ENCODE data around the gene SMYD3. TPM values are rescaled to one million over a fixed set of nuclear protein-coding genes. Genes with fewer than 3 reads are reported as not detected.

The SMYD3 gene
- total RNA-seq, 1 donor from 2014 or later: 27.2 TPM

DNA sequence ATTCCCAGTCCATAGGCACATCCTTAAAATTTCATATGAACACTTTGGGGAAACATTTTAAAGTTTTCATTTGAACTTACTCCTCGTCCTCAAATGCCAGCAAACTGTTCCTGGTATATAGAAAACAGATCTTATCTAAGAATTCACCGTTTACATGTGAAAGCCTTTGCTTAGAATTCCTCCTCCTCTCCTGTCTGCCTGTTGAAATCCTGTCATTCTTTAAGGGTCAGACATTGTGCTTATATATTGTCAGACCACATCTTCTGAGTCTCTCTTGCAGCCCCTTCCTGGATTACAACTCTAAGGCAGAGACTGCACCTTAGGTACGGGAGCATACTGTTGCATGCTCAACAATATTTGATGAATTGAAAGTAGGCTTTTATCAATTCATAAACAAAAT, 239.7 kb downstream of the SMYD3 start:
- TF ChIP-seq, protein P1, sequence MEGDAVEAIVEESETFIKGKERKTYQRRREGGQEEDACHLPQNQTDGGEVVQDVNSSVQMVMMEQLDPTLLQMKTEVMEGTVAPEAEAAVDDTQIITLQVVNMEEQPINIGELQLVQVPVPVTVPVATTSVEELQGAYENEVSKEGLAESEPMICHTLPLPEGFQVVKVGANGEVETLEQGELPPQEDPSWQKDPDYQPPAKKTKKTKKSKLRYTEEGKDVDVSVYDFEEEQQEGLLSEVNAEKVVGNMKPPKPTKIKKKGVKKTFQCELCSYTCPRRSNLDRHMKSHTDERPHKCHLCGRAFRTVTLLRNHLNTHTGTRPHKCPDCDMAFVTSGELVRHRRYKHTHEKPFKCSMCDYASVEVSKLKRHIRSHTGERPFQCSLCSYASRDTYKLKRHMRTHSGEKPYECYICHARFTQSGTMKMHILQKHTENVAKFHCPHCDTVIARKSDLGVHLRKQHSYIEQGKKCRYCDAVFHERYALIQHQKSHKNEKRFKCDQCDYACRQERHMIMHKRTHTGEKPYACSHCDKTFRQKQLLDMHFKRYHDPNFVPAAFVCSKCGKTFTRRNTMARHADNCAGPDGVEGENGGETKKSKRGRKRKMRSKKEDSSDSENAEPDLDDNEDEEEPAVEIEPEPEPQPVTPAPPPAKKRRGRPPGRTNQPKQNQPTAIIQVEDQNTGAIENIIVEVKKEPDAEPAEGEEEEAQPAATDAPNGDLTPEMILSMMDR (IDR thresholded peaks at IDR 0.05): no peak
- DNase-seq (no peak), ATAC-seq (no peak)
- Histone ChIP-seq H3K9me3 (no peaks in the 10 kb centered on the region), H3K27me3 (no peaks in the 10 kb centered on the region), H3K4me3 (no peak overlapping the region), H3K4me1 (no peaks in the 10 kb centered on the region), H3K36me3 (no peaks in the 10 kb centered on the region), H3K27ac (no peak overlapping the region)
- intact Hi-C loops (cut with DNase I): no loop called here

DNA sequence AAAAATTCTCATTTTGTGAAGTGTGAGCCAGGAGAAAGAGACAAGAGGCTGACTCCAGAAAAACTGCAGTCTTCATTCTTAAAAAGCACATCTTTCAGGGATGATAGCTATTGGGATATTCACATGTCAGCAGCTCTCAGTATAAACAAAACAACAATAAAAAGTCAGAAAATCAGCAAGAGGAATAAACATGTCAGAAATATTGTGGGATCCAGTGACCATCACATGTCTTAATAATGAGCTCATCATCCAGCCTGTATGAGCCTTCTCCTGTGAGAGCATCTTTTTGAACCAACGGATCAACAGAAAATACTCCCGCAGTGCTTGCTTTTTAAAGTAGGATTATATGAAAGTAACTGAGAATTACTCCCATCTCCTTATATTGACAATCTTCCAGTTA, 241.6 kb downstream of the SMYD3 start:
- TF ChIP-seq, protein P1 (IDR thresholded peaks at IDR 0.05): no peak
- no peaks in the 10 kb centered on the region for H3K27me3 ChIP-seq
- no peaks in the 10 kb centered on the region for H3K36me3 ChIP-seq
- no peaks in the 10 kb centered on the region for H3K9me3 ChIP-seq
- ATAC-seq: no peak
- H3K4me3 ChIP-seq: no peak overlapping the region
- DNase-seq: no peak
- H3K4me1 ChIP-seq: no peaks in the 10 kb centered on the region
- intact Hi-C loops (cut with DNase I): no loop called here
- no peak overlapping the region for H3K27ac ChIP-seq

DNA sequence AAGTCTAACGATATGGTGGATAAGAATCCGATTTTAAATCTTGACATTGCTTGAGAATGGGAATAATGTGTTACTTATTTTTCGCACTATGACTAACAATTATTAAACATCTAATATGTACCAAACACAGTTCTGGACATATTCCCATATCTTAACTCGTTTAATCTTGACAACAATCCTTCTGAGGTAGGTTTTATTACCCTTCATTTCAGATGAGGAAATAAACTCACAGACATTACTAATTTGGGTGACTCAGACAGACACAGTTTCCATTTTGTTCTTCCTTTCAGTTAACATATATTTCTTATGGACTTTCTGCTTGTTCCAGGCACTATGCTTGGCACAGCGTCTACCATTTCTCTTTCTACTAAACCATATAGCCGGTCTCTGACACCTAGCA, 244.8 kb downstream of the SMYD3 start:
- Histone ChIP-seq H3K4me3 (no peak overlapping the region), H3K9me3 (no peaks in the 10 kb centered on the region), H3K27ac (no peak overlapping the region), H3K27me3 (no peaks in the 10 kb centered on the region), H3K36me3 (no peaks in the 10 kb centered on the region), H3K4me1 (no peaks in the 10 kb centered on the region)
- DNase-seq: no peak
- TF ChIP-seq, protein P1 (IDR thresholded peaks at IDR 0.05): no peak
- intact Hi-C loops (cut with DNase I): no loop called here
- no peak for ATAC-seq

DNA sequence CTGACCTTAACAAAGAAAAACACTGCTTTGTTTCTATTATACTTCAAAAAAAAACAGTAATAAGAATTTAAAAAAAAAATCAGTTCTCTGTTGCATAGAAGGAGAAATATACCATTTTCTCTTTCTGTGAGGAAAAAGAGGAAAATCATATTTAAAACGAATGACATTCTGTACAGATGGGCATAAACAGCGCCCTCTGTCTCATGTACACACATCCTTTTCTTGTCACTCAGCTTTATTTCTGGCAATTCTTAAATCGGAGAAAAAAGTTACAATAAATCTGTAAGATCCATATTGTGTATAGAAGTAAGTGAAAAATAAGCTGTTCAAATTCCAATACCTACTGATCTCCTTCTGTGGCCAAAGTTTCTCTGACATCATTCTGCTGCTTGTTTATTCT, 245.4 kb downstream of the SMYD3 start:
- Histone ChIP-seq H3K4me3 (no peak overlapping the region), H3K27ac (no peak overlapping the region), H3K27me3 (no peaks in the 10 kb centered on the region), H3K9me3 (no peaks in the 10 kb centered on the region), H3K4me1 (no peaks in the 10 kb centered on the region), H3K36me3 (no peaks in the 10 kb centered on the region)
- intact Hi-C loops (cut with DNase I): no loop called here
- no peak for DNase-seq
- TF ChIP-seq, protein P1 (IDR thresholded peaks at IDR 0.05): no peak
- no peak for ATAC-seq

DNA sequence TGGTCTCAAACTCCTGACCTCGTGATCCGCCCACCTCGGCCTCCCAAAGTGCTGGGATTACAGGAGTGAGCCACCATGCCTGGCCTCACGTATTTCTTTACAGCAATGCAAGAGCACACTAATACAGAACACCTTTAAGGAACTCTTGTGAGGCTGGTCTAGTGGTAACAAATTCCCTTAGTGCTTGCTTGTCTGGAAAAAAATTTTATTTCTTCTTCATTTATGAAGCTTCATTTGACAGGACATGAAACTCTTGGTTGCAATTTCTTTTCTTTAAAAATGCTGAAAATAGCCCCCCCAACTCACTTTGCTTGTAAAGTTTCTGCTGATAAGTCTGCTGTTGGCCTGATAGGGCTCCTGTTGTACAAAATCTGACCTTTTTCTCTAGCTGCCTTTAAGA, 248.8 kb downstream of the SMYD3 start:
- no peak for DNase-seq
- H3K4me1 ChIP-seq: no peaks in the 10 kb centered on the region
- intact Hi-C loops (cut with DNase I): no loop called here
- no peaks in the 10 kb centered on the region for H3K27me3 ChIP-seq
- no peak overlapping the region for H3K4me3 ChIP-seq
- H3K27ac ChIP-seq: no peak overlapping the region
- H3K9me3 ChIP-seq: no peaks in the 10 kb centered on the region
- H3K36me3 ChIP-seq: no peaks in the 10 kb centered on the region
- no peak for ATAC-seq
- TF ChIP-seq, protein P1 (IDR thresholded peaks at IDR 0.05): no peak

DNA sequence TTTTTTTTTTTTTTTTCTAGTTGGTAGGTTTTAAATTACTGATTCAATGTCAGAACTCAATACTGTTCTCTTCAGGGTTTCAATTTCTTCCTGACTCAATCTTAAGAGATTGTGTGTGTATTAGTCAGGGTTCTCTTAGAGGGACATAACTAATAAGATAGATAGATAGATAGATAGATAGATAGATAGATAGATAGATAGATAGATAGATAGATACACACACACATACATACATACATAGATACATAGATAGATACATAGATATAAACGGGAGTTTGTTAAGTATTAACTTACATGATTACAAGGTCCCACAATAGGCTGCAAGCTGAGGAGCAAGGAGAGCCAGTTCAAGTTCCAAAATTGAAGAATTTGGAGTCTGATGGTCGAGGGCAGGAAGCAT, 251.3 kb downstream of the SMYD3 start:
- no peaks in the 10 kb centered on the region for H3K27me3 ChIP-seq
- no peak for DNase-seq
- H3K27ac ChIP-seq: no peak overlapping the region
- TF ChIP-seq, protein P1 (IDR thresholded peaks at IDR 0.05): no peak
- no peaks in the 10 kb centered on the region for H3K4me1 ChIP-seq
- no peak for ATAC-seq
- intact Hi-C loops (cut with DNase I): no loop called here
- H3K36me3 ChIP-seq: no peaks in the 10 kb centered on the region
- no peaks in the 10 kb centered on the region for H3K9me3 ChIP-seq
- H3K4me3 ChIP-seq: no peak overlapping the region
